Nephron (organoid): Measurements from ENCODE around the gene PYDC1.
"Not testable (repeated sequence)": the region's sequence is repeated elsewhere in the genome, so short reads cannot be mapped to it uniquely, and the experiment has no call there.

Experiments used
- H3K27ac Mint-ChIP-seq, 3 experiments: 2 replicates each; pipeline ENCODE4 v1.8.0; 2020; ENCODE audit warnings: mixed read lengths in 3 of 3, mild to moderate bottlenecking in 2 of 3, moderate library complexity in 1 of 3
- H3K27me3 Mint-ChIP-seq: 2 replicates; pipeline ENCODE4 v1.8.0; 2021; ENCODE audit warnings: low read depth, mild to moderate bottlenecking, moderate library complexity, mixed read lengths
- H3K36me3 Mint-ChIP-seq: 2 replicates; pipeline ENCODE4 v1.8.0; 2020; ENCODE audit warnings: low read depth, mixed read lengths
- H3K4me1 Mint-ChIP-seq: 2 replicates; pipeline ENCODE4 v1.8.0; 2020; ENCODE audit warnings: mixed read lengths
- H3K4me3 Mint-ChIP-seq, 3 experiments: 2 replicates each; pipeline ENCODE4 v1.8.0; 2020; ENCODE audit warnings: mild to moderate bottlenecking in 3 of 3, mixed read lengths in 3 of 3, moderate library complexity in 2 of 3
- H3K9me3 Mint-ChIP-seq: 2 replicates; pipeline ENCODE4 v1.8.0; 2020; ENCODE audit warnings: mixed read lengths
- CTCF ChIP-seq, 3 experiments: fragments of 200-600 bp; sonication (generic); IDR thresholded peaks; one replicate each; pipeline ENCODE4 v1.5.0; 2021; ENCODE audit warnings: antibody characterized with exemption in 3 of 3; ENCODE audit not compliant: unreplicated experiment in 3 of 3

PYDC1 gene

GRCh38 chr16:31199430-31200041 lies 17.4 kb downstream of the PYDC1 start:
- Mint-ChIP-seq H3K4me3 (peak overlapping the region in 2 of 3 experiments; percentile 15 to 20), H3K36me3 (peaks cover 44% of the 10 kb centered on the region), H3K27me3 (peaks cover 26% of the 10 kb centered on the region), H3K27ac (no peak overlapping the region), H3K4me1 (peaks cover 17% of the 10 kb centered on the region), H3K9me3 (no peaks in the 10 kb centered on the region)
- TF ChIP-seq CTCF (IDR thresholded peaks at IDR 0.05; ENCODE audit: unreplicated experiment in 3 of 3) = no peak

- Mint-ChIP-seq H3K36me3 (peaks cover 54% of the 10 kb centered on the region), H3K27ac (no peak overlapping the region), H3K9me3 (no peaks in the 10 kb centered on the region), H3K27me3 (peaks cover 19% of the 10 kb centered on the region), H3K4me3 (no peak overlapping the region), H3K4me1 (peaks cover 14% of the 10 kb centered on the region)
- TF ChIP-seq CTCF (IDR thresholded peaks at IDR 0.05; ENCODE audit: unreplicated experiment in 3 of 3) = no peak
Observed at GRCh38 chr16:31198207-31198882, 18.6 kb downstream of the PYDC1 start.

GRCh38 chr16:31196324-31197088 lies 20.4 kb downstream of the PYDC1 start:
- H3K27me3 Mint-ChIP-seq = peaks cover 11% of the 10 kb centered on the region
- H3K4me1 Mint-ChIP-seq = peaks cover 6% of the 10 kb centered on the region
- no peak overlapping the region for H3K4me3 Mint-ChIP-seq
- H3K9me3 Mint-ChIP-seq = no peaks in the 10 kb centered on the region
- peaks cover 69% of the 10 kb centered on the region for H3K36me3 Mint-ChIP-seq
- TF ChIP-seq CTCF (IDR thresholded peaks at IDR 0.05; ENCODE audit: unreplicated experiment in 3 of 3) = no peak
- no peak overlapping the region for H3K27ac Mint-ChIP-seq

GRCh38 chr16:31195861-31196260 lies 21.1 kb downstream of the PYDC1 start:
- H3K27me3 Mint-ChIP-seq, H3K4me1 Mint-ChIP-seq, H3K27ac Mint-ChIP-seq, H3K4me3 Mint-ChIP-seq, H3K9me3 Mint-ChIP-seq: not testable (repeated sequence)
- H3K36me3 Mint-ChIP-seq = peaks cover 75% of the 10 kb centered on the region

GRCh38 chr16:31194898-31195297 lies 22.0 kb downstream of the PYDC1 start:
- no peak overlapping the region for H3K4me3 Mint-ChIP-seq
- no peaks in the 10 kb centered on the region for H3K9me3 Mint-ChIP-seq
- TF ChIP-seq CTCF (IDR thresholded peaks at IDR 0.05; ENCODE audit: unreplicated experiment in 3 of 3) = no peak
- H3K36me3 Mint-ChIP-seq = peaks cover 83% of the 10 kb centered on the region
- no peaks in the 10 kb centered on the region for H3K4me1 Mint-ChIP-seq
- no peak overlapping the region for H3K27ac Mint-ChIP-seq
- peaks cover 3% of the 10 kb centered on the region for H3K27me3 Mint-ChIP-seq

- Mint-ChIP-seq H3K27me3 (no peaks in the 10 kb centered on the region), H3K36me3 (peaks cover 84% of the 10 kb centered on the region), H3K4me3 (no peak overlapping the region), H3K9me3 (no peaks in the 10 kb centered on the region), H3K27ac (no peak overlapping the region), H3K4me1 (no peaks in the 10 kb centered on the region)
- no peak for TF ChIP-seq CTCF (IDR thresholded peaks at IDR 0.05; ENCODE audit: unreplicated experiment in 3 of 3)
Observed at GRCh38 chr16:31193874-31194273, 23.1 kb downstream of the PYDC1 start.
